ENCODE measurements around the gene FIBCD1.
"Not testable (repeated sequence)": the region's sequence is repeated elsewhere in the genome, so short reads cannot be mapped to it uniquely, and the experiment has no call there.

The FIBCD1 gene

GRCh38 chr9:130959809-130960334 is 20.8 kb upstream of the FIBCD1 start:
- Histone ChIP-seq H3K9me3 (ENCODE audit: control insufficient read depth in 1 of 2, low read length in 2 of 2) (no peaks in the 10 kb centered on the region), H3K36me3 (ENCODE audit: control insufficient read depth in 1 of 2, insufficient read depth in 2 of 2, low read length in 2 of 2) (no peaks in the 10 kb centered on the region), H3K4me3 (ENCODE audit: low read depth in 1 of 2, low read length in 2 of 2) (no peak overlapping the region), H3K4me1 (ENCODE audit: control insufficient read depth in 1 of 2, insufficient read depth in 2 of 2, low read length in 2 of 2) (no peaks in the 10 kb centered on the region), H3K27ac (ENCODE audit: low read length) (no peak overlapping the region), H3K27me3 (ENCODE audit: low read depth, low read length) (no peaks in the 10 kb centered on the region)

- H3K27me3 ChIP-seq (ENCODE audit: low read depth, low read length); H3K9me3 ChIP-seq (ENCODE audit: control insufficient read depth in 1 of 2, low read length in 2 of 2); H3K4me1 ChIP-seq (ENCODE audit: control insufficient read depth in 1 of 2, insufficient read depth in 2 of 2, low read length in 2 of 2); H3K36me3 ChIP-seq (ENCODE audit: control insufficient read depth in 1 of 2, insufficient read depth in 2 of 2, low read length in 2 of 2); H3K27ac ChIP-seq (ENCODE audit: low read length); H3K4me3 ChIP-seq (ENCODE audit: low read depth in 1 of 2, low read length in 2 of 2): not testable (repeated sequence)
These were observed 19.5 kb upstream of the FIBCD1 start for GRCh38 chr9:130958564-130958963.

GRCh38 chr9:130957451-130958203 is 18.6 kb upstream of the FIBCD1 start:
- Histone ChIP-seq H3K4me3 (ENCODE audit: low read depth in 1 of 2, low read length in 2 of 2) (no peak overlapping the region), H3K4me1 (ENCODE audit: control insufficient read depth in 1 of 2, insufficient read depth in 2 of 2, low read length in 2 of 2) (no peaks in the 10 kb centered on the region), H3K27ac (ENCODE audit: low read length) (no peak overlapping the region), H3K9me3 (ENCODE audit: control insufficient read depth in 1 of 2, low read length in 2 of 2) (peaks cover 0 to 3% of the 10 kb centered on the region in 2 donors), H3K36me3 (ENCODE audit: control insufficient read depth in 1 of 2, insufficient read depth in 2 of 2, low read length in 2 of 2) (no peaks in the 10 kb centered on the region), H3K27me3 (ENCODE audit: low read depth, low read length) (no peaks in the 10 kb centered on the region)

- Histone ChIP-seq H3K36me3 (ENCODE audit: control insufficient read depth in 1 of 2, insufficient read depth in 2 of 2, low read length in 2 of 2) (no peaks in the 10 kb centered on the region), H3K4me3 (ENCODE audit: low read depth in 1 of 2, low read length in 2 of 2) (no peak overlapping the region), H3K9me3 (ENCODE audit: control insufficient read depth in 1 of 2, low read length in 2 of 2) (peaks cover 0 to 3% of the 10 kb centered on the region in 2 donors), H3K4me1 (ENCODE audit: control insufficient read depth in 1 of 2, insufficient read depth in 2 of 2, low read length in 2 of 2) (no peaks in the 10 kb centered on the region), H3K27me3 (ENCODE audit: low read depth, low read length) (no peaks in the 10 kb centered on the region), H3K27ac (ENCODE audit: low read length) (no peak overlapping the region)
These were observed 17.8 kb upstream of the FIBCD1 start for GRCh38 chr9:130956636-130957450.

GRCh38 chr9:130955947-130956621 is 17.0 kb upstream of the FIBCD1 start:
- H3K27ac ChIP-seq (ENCODE audit: low read length) = no peak overlapping the region
- H3K36me3 ChIP-seq (ENCODE audit: control insufficient read depth in 1 of 2, insufficient read depth in 2 of 2, low read length in 2 of 2) = no peaks in the 10 kb centered on the region
- no peak overlapping the region for H3K4me3 ChIP-seq (ENCODE audit: low read depth in 1 of 2, low read length in 2 of 2)
- no peaks in the 10 kb centered on the region for H3K27me3 ChIP-seq (ENCODE audit: low read depth, low read length)
- no peaks in the 10 kb centered on the region for H3K4me1 ChIP-seq (ENCODE audit: control insufficient read depth in 1 of 2, insufficient read depth in 2 of 2, low read length in 2 of 2)
- H3K9me3 ChIP-seq (ENCODE audit: control insufficient read depth in 1 of 2, low read length in 2 of 2) = peaks cover 0 to 3% of the 10 kb centered on the region in 2 donors

- H3K27me3 ChIP-seq (ENCODE audit: low read depth, low read length); H3K36me3 ChIP-seq (ENCODE audit: control insufficient read depth in 1 of 2, insufficient read depth in 2 of 2, low read length in 2 of 2); H3K4me3 ChIP-seq (ENCODE audit: low read depth in 1 of 2, low read length in 2 of 2): not testable (repeated sequence)
These were observed 15.9 kb upstream of the FIBCD1 start for GRCh38 chr9:130954925-130955324.

GRCh38 chr9:130954317-130954716 is 15.3 kb upstream of the FIBCD1 start:
- H3K36me3 ChIP-seq (ENCODE audit: control insufficient read depth in 1 of 2, insufficient read depth in 2 of 2, low read length in 2 of 2) = no peaks in the 10 kb centered on the region
- H3K27me3 ChIP-seq (ENCODE audit: low read depth, low read length) = no peaks in the 10 kb centered on the region
- H3K4me3 ChIP-seq (ENCODE audit: low read depth in 1 of 2, low read length in 2 of 2) = no peak overlapping the region
- no peaks in the 10 kb centered on the region for H3K4me1 ChIP-seq (ENCODE audit: control insufficient read depth in 1 of 2, insufficient read depth in 2 of 2, low read length in 2 of 2)
- no peak overlapping the region for H3K27ac ChIP-seq (ENCODE audit: low read length)
- peaks cover 0 to 3% of the 10 kb centered on the region in 2 donors for H3K9me3 ChIP-seq (ENCODE audit: control insufficient read depth in 1 of 2, low read length in 2 of 2)

More at GRCh38 chr9:130954925-130955324, 15.9 kb upstream of the FIBCD1 start:
- not testable (repeated sequence) for H3K4me1 ChIP-seq (ENCODE audit: control insufficient read depth in 1 of 2, insufficient read depth in 2 of 2, low read length in 2 of 2); H3K9me3 ChIP-seq (ENCODE audit: control insufficient read depth in 1 of 2, low read length in 2 of 2); H3K27ac ChIP-seq (ENCODE audit: low read length)

GRCh38 chr9:130952065-130952762 is 13.2 kb upstream of the FIBCD1 start:
- H3K36me3 ChIP-seq (ENCODE audit: control insufficient read depth in 1 of 2, insufficient read depth in 2 of 2, low read length in 2 of 2) = no peaks in the 10 kb centered on the region
- H3K4me3 ChIP-seq (ENCODE audit: low read depth in 1 of 2, low read length in 2 of 2) = no peak overlapping the region
- H3K27me3 ChIP-seq (ENCODE audit: low read depth, low read length) = no peaks in the 10 kb centered on the region
- H3K4me1 ChIP-seq (ENCODE audit: control insufficient read depth in 1 of 2, insufficient read depth in 2 of 2, low read length in 2 of 2) = no peaks in the 10 kb centered on the region
- H3K27ac ChIP-seq (ENCODE audit: low read length) = no peak overlapping the region
- H3K9me3 ChIP-seq (ENCODE audit: control insufficient read depth in 1 of 2, low read length in 2 of 2) = peaks cover 0 to 3% of the 10 kb centered on the region in 2 donors

- no peak overlapping the region for H3K4me3 ChIP-seq (ENCODE audit: low read depth in 1 of 2, low read length in 2 of 2)
- H3K4me1 ChIP-seq (ENCODE audit: control insufficient read depth in 1 of 2, insufficient read depth in 2 of 2, low read length in 2 of 2) = no peaks in the 10 kb centered on the region
- no peaks in the 10 kb centered on the region for H3K27me3 ChIP-seq (ENCODE audit: low read depth, low read length)
- peaks cover 0 to 3% of the 10 kb centered on the region in 2 donors for H3K9me3 ChIP-seq (ENCODE audit: control insufficient read depth in 1 of 2, low read length in 2 of 2)
- H3K36me3 ChIP-seq (ENCODE audit: control insufficient read depth in 1 of 2, insufficient read depth in 2 of 2, low read length in 2 of 2) = no peaks in the 10 kb centered on the region
- no peak overlapping the region for H3K27ac ChIP-seq (ENCODE audit: low read length)
These were observed 10.9 kb upstream of the FIBCD1 start for GRCh38 chr9:130950039-130950311.

GRCh38 chr9:130949188-130950038 is 10.4 kb upstream of the FIBCD1 start:
- no peak overlapping the region for H3K27ac ChIP-seq (ENCODE audit: low read length)
- H3K9me3 ChIP-seq (ENCODE audit: control insufficient read depth in 1 of 2, low read length in 2 of 2) = peaks cover 0 to 3% of the 10 kb centered on the region in 2 donors
- H3K4me1 ChIP-seq (ENCODE audit: control insufficient read depth in 1 of 2, insufficient read depth in 2 of 2, low read length in 2 of 2) = no peaks in the 10 kb centered on the region
- no peaks in the 10 kb centered on the region for H3K36me3 ChIP-seq (ENCODE audit: control insufficient read depth in 1 of 2, insufficient read depth in 2 of 2, low read length in 2 of 2)
- H3K4me3 ChIP-seq (ENCODE audit: low read depth in 1 of 2, low read length in 2 of 2) = no peak overlapping the region
- H3K27me3 ChIP-seq (ENCODE audit: low read depth, low read length) = no peaks in the 10 kb centered on the region
